Measurements from ENCODE around the gene SLC25A25.

DNA sequence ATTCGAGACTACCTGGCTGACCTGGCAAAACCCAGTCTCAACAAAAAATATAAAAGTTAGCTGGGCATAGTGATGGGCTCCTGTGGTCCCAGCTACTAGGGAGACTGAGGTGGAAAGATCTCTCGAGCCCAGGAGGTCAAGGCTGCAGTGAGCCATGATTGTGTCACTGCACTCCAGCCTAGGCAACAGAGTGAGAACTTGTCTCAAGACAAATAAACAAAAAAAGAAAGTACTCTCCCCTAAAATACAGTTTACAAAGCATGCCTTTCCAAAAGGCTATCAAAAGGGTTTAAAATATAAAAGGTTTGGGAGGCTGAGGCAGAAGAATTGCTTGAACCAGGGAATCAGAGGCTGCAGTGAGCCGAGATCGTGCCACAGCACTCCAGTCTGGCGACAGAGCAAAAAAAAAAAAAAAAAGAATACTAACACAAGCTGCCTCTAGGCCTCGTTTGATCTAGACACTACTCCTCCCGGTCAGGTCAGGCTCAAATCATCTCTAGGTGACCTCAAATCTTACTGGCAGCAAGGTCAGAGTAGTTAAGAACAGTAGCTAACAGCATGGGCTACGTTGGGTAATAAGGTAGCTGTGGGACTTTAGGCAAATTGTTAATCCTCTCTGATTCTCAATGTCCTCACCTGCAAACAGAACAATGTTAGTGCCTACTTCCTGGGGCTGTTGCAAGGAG lies 10.2 kb upstream of the SLC25A25 start:
- TF ChIP-seq, protein P1, sequence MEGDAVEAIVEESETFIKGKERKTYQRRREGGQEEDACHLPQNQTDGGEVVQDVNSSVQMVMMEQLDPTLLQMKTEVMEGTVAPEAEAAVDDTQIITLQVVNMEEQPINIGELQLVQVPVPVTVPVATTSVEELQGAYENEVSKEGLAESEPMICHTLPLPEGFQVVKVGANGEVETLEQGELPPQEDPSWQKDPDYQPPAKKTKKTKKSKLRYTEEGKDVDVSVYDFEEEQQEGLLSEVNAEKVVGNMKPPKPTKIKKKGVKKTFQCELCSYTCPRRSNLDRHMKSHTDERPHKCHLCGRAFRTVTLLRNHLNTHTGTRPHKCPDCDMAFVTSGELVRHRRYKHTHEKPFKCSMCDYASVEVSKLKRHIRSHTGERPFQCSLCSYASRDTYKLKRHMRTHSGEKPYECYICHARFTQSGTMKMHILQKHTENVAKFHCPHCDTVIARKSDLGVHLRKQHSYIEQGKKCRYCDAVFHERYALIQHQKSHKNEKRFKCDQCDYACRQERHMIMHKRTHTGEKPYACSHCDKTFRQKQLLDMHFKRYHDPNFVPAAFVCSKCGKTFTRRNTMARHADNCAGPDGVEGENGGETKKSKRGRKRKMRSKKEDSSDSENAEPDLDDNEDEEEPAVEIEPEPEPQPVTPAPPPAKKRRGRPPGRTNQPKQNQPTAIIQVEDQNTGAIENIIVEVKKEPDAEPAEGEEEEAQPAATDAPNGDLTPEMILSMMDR (IDR thresholded peaks at IDR 0.05) = no peak
- TF ChIP-seq POLR2A (IDR thresholded peaks at IDR 0.05) = no peak

Measured in esophagus squamous epithelium (tissue), 4 donors.